ENCODE measurements around the gene MMAB. TPM values are rescaled to one million over a fixed set of nuclear protein-coding genes. Genes with fewer than 3 reads are reported as not detected.
A peak's percentile ranks its signal among the peaks of the same experiment; 100 is the strongest.

Gene MMAB
- total RNA-seq: 10 to 100 TPM; 12.5 to 29.7 TPM

- peak; percentile 99 for ATAC-seq
- H3K36me3 ChIP-seq (replicated peaks in 1 of 2; ENCODE audit: insufficient read depth in 1 of 2, low read depth in 2 of 2): peaks cover 0 to 3% of the 10 kb centered on the region in 2 donors
Measured at GRCh38 chr12:109573029-109573913, at the start of gene MMAB, which contains the start of gene MVK. MMAB (minus strand) TSS chr12:109573504; CDS start chr12:109573480, 24 bp downstream. MVK (plus strand) TSS chr12:109573794; CDS start chr12:109574823, 1,029 bp downstream.

GRCh38 chr12:109621901-109622364 is 48.6 kb upstream of the MMAB start:
- intact Hi-C loops (cut with DNase I): no loop called here

More at GRCh38 chr12:109573029-109573913, at the start of gene MMAB, which contains the start of gene MVK:
- TF ChIP-seq POLR2A (IDR thresholded peaks at IDR 0.05): peak; percentile 12 to 88 (median 85)
- TF ChIP-seq CTCF (IDR thresholded peaks at IDR 0.05): peak in 3 of 7 experiments; percentile 13 to 22 (median 16)
- H3K27ac ChIP-seq: peak within 1 kb of the TSS; percentile 79 to 92 (median 91)
- H3K27me3 ChIP-seq: no peaks in the 10 kb centered on the region
- peaks cover 31% of the 10 kb centered on the region for H3K4me1 ChIP-seq
- peak within 1 kb of the TSS; percentile 28 to 46 for H3K4me3 ChIP-seq
- no peaks in the 10 kb centered on the region for H3K9me3 ChIP-seq
- intact Hi-C loops (cut with DNase I): loop anchor here (10.0 kb wide), 1 partner anchor 282 kb away; no protein-coding TSS in a partner anchor
- 0 to 13% methylated on average over 3 to 71 of the region's 74 CpGs for WGBS, 2 donors
- DNase-seq: peak; percentile 99 to 100 (median 100)

GRCh38 chr12:109621211-109621694 is 47.9 kb upstream of the MMAB start:
- Histone ChIP-seq H3K4me1 (peaks cover 8% of the 10 kb centered on the region), H3K27ac (no peak overlapping the region), H3K27me3 (no peaks in the 10 kb centered on the region), H3K9me3 (no peaks in the 10 kb centered on the region), H3K36me3 (replicated peaks in 1 of 2; ENCODE audit: insufficient read depth in 1 of 2, low read depth in 2 of 2) (no peaks in the 10 kb centered on the region), H3K4me3 (no peak overlapping the region)
- intact Hi-C loops (cut with DNase I): no loop called here
- no peak for DNase-seq
- 59 to 85% methylated on average over 1 of the region's 1 CpG for WGBS, 2 donors
- TF ChIP-seq CTCF (IDR thresholded peaks at IDR 0.05) (no peak), POLR2A (IDR thresholded peaks at IDR 0.05) (no peak)
- no peak for ATAC-seq

More at GRCh38 chr12:109621901-109622364, 48.6 kb upstream of the MMAB start:
- 24 to 25% methylated on average over 21 to 22 of the region's 22 CpGs for WGBS, 2 donors
- ATAC-seq (peak; percentile 43), DNase-seq (peak in 2 of 4 donors; percentile 27 to 41)
- Histone ChIP-seq H3K9me3 (no peaks in the 10 kb centered on the region), H3K4me1 (peaks cover 8% of the 10 kb centered on the region), H3K4me3 (no peak overlapping the region), H3K36me3 (replicated peaks in 1 of 2; ENCODE audit: insufficient read depth in 1 of 2, low read depth in 2 of 2) (no peaks in the 10 kb centered on the region), H3K27me3 (no peaks in the 10 kb centered on the region), H3K27ac (no peak overlapping the region)
- TF ChIP-seq CTCF (IDR thresholded peaks at IDR 0.05): no peak
- TF ChIP-seq POLR2A (IDR thresholded peaks at IDR 0.05): no peak

- no peak for ATAC-seq
- H3K27me3 ChIP-seq: no peaks in the 10 kb centered on the region
- no peak overlapping the region for H3K27ac ChIP-seq
- no peak for DNase-seq
- H3K36me3 ChIP-seq (replicated peaks in 1 of 2; ENCODE audit: insufficient read depth in 1 of 2, low read depth in 2 of 2): no peaks in the 10 kb centered on the region
- H3K4me3 ChIP-seq: no peak overlapping the region
- TF ChIP-seq CTCF (IDR thresholded peaks at IDR 0.05): no peak
- TF ChIP-seq POLR2A (IDR thresholded peaks at IDR 0.05): no peak
- intact Hi-C loops (cut with DNase I): no loop called here
- WGBS, 2 donors: 81 to 82% methylated on average over 8 of the region's 8 CpGs
- peaks cover 22% of the 10 kb centered on the region for H3K4me1 ChIP-seq
- H3K9me3 ChIP-seq: no peaks in the 10 kb centered on the region
Measured at GRCh38 chr12:109619002-109619604, 45.8 kb upstream of the MMAB start.
